ENCODE data around the gene NRDC. TPM values are rescaled to one million over a fixed set of nuclear protein-coding genes. Genes with fewer than 3 reads are reported as not detected.

The NRDC gene
- total and polyA plus RNA-seq, 7 donors: 34.4 to 91.4 (median 71.0) TPM

DNA sequence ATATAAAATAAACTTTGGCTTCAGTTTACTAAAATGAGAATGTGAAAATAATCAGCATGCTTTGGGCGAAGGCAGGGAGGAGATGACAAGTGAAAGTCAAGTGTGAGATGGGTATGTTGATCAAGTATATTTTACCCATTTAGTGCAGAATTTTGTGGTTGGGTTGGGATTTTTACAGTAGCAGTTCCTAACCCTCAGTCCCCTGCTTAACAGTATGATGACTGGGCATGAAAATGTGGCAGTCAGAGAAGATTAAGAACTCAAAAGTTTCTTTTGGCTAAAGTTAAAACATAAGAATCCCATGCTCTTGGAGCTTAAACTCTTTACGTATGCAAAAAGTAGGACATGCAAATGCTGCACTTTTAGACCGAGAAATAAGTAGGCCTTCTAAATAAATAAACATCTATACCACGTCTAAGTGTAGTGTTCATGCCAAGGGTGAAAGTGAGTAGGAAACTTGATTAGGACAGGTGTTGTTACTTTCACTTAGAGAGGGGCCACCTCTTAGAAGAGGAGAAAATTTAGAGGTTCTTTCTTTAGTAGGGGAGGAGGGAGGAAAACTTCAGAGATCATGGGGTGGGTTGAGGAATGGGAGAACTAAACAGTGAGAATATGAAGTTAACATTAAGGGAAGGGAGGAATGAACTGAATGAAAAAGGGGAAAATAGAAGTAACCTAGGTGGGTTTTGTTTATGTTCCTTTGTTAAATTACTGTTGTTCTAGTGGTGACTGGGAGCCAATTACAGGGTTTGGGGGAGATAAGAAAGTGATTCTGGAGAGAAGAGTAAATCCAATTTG, 133.8 kb downstream of the NRDC start:
- 80 to 82% methylated on average over 4 of the region's 4 CpGs for WGBS, 2 donors
- intact Hi-C loops (cut with DNase I): no loop called here
- TF ChIP-seq, protein P1, sequence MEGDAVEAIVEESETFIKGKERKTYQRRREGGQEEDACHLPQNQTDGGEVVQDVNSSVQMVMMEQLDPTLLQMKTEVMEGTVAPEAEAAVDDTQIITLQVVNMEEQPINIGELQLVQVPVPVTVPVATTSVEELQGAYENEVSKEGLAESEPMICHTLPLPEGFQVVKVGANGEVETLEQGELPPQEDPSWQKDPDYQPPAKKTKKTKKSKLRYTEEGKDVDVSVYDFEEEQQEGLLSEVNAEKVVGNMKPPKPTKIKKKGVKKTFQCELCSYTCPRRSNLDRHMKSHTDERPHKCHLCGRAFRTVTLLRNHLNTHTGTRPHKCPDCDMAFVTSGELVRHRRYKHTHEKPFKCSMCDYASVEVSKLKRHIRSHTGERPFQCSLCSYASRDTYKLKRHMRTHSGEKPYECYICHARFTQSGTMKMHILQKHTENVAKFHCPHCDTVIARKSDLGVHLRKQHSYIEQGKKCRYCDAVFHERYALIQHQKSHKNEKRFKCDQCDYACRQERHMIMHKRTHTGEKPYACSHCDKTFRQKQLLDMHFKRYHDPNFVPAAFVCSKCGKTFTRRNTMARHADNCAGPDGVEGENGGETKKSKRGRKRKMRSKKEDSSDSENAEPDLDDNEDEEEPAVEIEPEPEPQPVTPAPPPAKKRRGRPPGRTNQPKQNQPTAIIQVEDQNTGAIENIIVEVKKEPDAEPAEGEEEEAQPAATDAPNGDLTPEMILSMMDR (IDR thresholded peaks at IDR 0.05): no peak
- TF ChIP-seq POLR2A (IDR thresholded peaks at IDR 0.05): no peak
- TF ChIP-seq EP300 (IDR thresholded peaks at IDR 0.05): no peak
- no peak for TF ChIP-seq POLR2AphosphoS5 (IDR thresholded peaks at IDR 0.05)
- Histone ChIP-seq H3K27me3 (no peaks in the 10 kb centered on the region), H3K4me3 (no peak overlapping the region), H3K4me1 (peaks cover 0 to 14% (median 0%) of the 10 kb centered on the region in 4 donors), H3K27ac (no peak overlapping the region), H3K9me3 (no peaks in the 10 kb centered on the region), H3K36me3 (peaks cover 0 to 7% (median 0%) of the 10 kb centered on the region in 4 donors)
- no peak for DNase-seq

DNA sequence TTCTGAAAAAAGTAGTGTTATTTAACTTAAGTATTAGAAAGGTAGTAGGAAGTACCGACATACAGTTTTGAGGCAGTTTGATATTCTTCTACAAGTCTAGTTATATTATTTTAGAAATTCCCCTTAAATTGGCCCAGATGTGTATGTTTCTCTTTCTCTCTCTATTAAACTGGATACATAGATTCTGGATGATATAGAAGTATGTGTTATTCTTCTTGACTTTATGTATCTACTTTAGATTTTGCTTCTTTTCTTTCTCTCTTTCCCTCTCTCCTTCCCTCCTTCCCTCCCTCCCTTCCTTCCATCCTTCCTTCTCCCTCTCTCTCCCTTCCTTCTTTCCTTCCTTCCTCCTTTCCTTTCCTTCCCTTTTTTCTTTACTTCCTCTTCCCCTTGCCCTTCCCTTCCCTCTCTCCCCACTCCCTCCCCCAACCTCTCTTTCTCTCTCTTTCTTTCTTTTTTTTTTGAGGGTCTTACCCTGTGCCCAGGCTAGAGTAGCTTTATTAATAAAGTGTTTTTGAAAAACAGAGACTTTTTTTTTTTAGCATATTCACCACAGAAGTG, 137.3 kb downstream of the NRDC start:
- Histone ChIP-seq H3K36me3 (no peaks in the 10 kb centered on the region), H3K27ac (no peak overlapping the region), H3K4me3 (no peak overlapping the region), H3K9me3 (no peaks in the 10 kb centered on the region), H3K4me1 (peaks cover 0 to 42% (median 18%) of the 10 kb centered on the region in 4 donors), H3K27me3 (no peaks in the 10 kb centered on the region)
- 95 to 100% methylated on average over 1 of the region's 1 CpG for WGBS, 2 donors
- intact Hi-C loops (cut with DNase I): no loop called here
- TF ChIP-seq, protein P1 (IDR thresholded peaks at IDR 0.05): no peak
- TF ChIP-seq POLR2AphosphoS5 (IDR thresholded peaks at IDR 0.05) (no peak), EP300 (IDR thresholded peaks at IDR 0.05) (no peak), POLR2A (IDR thresholded peaks at IDR 0.05) (no peak)
- no peak for DNase-seq

DNA sequence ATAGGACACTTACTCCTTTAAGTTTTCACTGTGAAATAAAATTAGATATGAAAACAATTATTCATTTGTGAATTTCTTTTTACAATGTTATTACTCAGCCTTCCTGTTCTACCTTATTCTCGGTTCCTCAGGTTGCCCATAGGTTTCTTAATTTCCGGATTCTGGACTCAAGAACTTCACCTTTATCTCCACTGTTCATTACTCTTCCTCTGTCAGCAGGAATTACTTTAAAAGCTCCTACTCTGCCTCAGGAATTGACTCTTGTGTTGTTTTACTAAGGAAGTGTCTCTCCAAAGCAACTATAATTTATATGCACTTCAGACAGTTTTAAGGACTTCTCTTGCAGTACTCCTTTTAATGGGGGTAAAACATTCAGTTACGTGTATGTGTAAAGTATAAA, 137.9 kb downstream of the NRDC start:
- TF ChIP-seq POLR2AphosphoS5 (IDR thresholded peaks at IDR 0.05) (no peak), POLR2A (IDR thresholded peaks at IDR 0.05) (no peak), EP300 (IDR thresholded peaks at IDR 0.05) (no peak)
- TF ChIP-seq, protein P1 (IDR thresholded peaks at IDR 0.05): no peak
- Histone ChIP-seq H3K4me3 (no peak overlapping the region), H3K4me1 (peaks cover 0 to 47% (median 24%) of the 10 kb centered on the region in 4 donors), H3K27ac (no peak overlapping the region), H3K9me3 (no peaks in the 10 kb centered on the region), H3K27me3 (no peaks in the 10 kb centered on the region), H3K36me3 (no peaks in the 10 kb centered on the region)
- intact Hi-C loops (cut with DNase I): no loop called here
- WGBS, 2 donors: 81 to 89% methylated on average over 3 of the region's 3 CpGs
- no peak for DNase-seq

Small RNA genes within 50 kb of the gene (small RNA-seq; reads per million reads assigned to genes)
- 0 reads per million in 3 donors for gene AL050343.2

Other genes with a start within 250 kb of the NRDC start
- gene RAB3B, start 112.0 kb upstream of the NRDC start, total RNA-seq: 1 to 10 TPM; 1.5 to 4.3 (median 3.5) TPM
- gene RAB3B, start 112.0 kb upstream of the NRDC start, polyA plus RNA-seq: 1 to 10 TPM; 1.5 to 3.2 (median 2.4) TPM
- 10 to 100 TPM in 3 of 4 donors, 1 to 10 TPM in 1; 8.2 to 15.0 (median 11.0) TPM for gene KTI12, start 155.1 kb upstream of the NRDC start, total RNA-seq
- gene KTI12, start 155.1 kb upstream of the NRDC start, polyA plus RNA-seq: 1 to 10 TPM; 4.9 to 9.6 (median 6.0) TPM
- 10 to 100 TPM; 20.8 to 27.1 (median 26.3) TPM for gene TXNDC12, start 176.5 kb upstream of the NRDC start, total RNA-seq
- 10 to 100 TPM in 2 of 3 donors, 1 to 10 TPM in 1; 9.0 to 33.3 (median 16.9) TPM for gene TXNDC12, start 176.5 kb upstream of the NRDC start, polyA plus RNA-seq
- gene BTF3L4, start 177.6 kb upstream of the NRDC start, total RNA-seq: 10 to 100 TPM; 42.9 to 58.1 (median 51.1) TPM
- 10 to 100 TPM; 22.2 to 30.0 (median 27.3) TPM for gene BTF3L4, start 177.6 kb upstream of the NRDC start, polyA plus RNA-seq

Data from sigmoid colon (tissue), 7 donors.